NCI-H2171 (cell line): ENCODE data around the gene MICAL2.

Source experiments
- DNase-seq: peaks from one replicate; lab custom pipeline; 2025; lab: John Stamatoyannopoulos, UW

MICAL2 gene

DNA sequence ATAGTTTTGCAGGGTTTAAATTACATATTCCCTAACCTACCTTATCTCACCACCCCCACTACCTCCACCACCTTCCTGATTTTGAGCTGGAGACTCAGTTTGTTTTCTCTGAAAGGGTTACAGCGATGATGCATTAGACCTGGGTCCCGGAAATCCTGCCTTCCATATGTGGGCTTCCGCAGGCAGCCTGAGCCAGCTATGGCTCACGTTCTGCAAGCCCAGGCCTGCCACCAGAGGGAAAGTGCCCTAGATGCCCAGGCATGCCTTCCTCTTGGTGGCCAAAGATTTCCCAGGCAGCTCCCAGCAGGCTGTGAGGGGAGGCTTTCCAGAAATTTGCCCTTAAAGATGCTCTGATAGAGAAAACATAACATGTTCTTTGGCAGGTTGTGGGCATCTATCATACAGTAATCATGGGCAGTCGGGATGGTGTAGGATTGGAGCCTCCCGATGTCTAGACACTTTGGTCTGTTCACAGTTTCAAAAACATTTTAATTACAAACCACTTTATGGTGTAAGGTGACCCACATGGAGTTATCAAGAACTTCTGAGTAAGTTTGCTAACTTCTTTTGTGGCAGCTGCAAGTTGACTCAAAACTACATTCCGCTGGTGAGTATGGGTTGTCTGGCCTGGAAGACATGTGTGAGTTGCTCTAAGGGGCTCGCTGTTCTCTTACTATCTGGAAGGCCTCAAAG lies 79.3 kb downstream of the MICAL2 start:
- DNase-seq = peak; percentile 68

- no peak for DNase-seq
Measured at GRCh38 chr11:12190511-12190910, 80.1 kb downstream of the MICAL2 start.

DNA sequence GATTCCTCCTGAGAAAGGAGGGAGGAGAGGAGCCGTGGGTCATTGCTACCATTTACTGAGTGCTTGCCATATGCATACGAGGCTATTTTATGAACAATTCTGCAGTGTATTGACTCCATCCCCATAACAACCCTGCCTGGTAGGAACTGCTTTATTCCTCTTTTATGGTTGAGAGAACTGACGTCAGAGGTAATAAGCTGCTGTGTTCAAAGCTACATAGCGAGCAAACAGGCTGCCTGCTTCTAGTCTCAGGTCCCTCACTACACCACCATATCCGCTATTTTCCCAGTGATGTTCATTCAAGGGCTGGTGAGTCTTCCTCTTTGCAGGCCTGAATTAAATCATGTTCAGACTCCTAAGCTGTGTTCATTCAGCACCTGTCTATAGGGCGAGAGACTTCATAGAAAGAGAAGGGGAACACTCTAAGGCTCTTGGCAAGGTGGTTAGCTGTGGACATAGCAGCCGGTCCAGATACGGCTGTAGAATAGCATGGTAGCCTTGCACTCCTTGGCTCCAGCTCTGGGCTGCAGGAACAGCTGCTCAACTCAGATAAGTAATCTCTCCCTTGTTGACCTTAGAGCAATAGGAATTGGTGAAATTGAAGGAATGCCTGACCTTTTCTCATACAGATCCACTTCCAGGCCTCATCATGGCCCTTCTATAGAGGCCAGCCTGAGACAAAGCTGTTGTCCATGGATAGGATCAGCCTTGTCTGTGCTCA lies 82.6 kb downstream of the MICAL2 start:
- DNase-seq = no peak

DNA sequence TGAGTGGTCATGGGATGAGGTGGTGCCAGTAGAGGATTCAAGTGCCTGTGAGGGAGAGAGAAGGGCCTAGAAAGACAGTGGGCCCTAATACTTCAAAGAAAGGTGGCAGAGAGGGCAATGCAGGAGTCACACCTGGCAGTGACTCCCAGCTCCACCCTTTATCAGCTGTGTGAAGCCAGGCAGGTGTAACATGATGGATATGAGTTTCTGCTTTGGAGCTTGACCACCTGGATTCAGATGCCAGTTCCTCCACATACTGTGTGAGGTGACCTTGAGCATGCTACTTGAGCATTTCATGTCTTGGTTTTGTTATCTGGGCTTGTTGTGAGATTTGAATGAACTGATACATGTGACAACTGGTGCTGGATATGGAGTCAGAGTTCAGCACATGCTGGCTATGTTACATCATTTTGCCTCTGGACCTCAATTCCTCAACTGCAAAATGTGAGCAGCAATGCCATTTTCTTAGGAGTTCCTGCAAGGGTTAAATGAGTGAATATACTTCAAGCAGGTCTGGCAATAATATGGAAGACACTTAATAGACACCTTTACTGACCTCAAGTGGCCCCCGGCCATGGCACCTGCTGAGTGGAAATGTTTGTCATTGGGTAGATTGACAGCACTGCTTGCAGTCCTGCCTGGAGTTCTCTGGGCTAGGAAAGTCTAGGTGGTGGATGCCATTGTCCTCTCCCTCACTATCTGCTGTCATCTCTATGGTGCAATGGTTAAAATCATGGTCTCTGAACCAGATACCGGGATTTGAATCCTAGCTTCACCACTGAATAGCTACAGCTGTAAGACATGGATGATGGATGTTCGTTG lies 83.3 kb downstream of the MICAL2 start:
- no peak for DNase-seq

GRCh38 chr11:12195768-12196167 lies 85.4 kb downstream of the MICAL2 start:
- DNase-seq = no peak

- no peak for DNase-seq
Measured at GRCh38 chr11:12196308-12196707, 85.9 kb downstream of the MICAL2 start.

DNA sequence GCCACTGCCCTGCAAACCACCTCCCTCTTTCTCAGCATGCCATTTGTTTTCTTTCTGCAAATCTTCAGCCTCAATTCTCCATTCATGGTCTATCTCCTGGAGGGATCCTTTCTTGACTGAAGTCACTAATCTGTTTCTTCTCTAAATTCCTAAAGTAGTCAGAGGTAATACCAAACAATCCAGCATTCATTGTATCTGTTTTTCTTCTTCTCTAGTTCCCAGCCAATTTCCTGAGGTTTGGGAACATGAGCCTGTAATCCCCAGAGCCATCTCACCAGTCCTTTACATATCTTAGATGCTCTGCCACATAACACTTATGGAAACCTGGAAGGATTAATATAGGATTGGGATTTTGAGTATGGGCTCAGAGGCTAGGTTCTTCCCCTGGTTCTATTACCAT lies 86.5 kb downstream of the MICAL2 start:
- DNase-seq = no peak

DNA sequence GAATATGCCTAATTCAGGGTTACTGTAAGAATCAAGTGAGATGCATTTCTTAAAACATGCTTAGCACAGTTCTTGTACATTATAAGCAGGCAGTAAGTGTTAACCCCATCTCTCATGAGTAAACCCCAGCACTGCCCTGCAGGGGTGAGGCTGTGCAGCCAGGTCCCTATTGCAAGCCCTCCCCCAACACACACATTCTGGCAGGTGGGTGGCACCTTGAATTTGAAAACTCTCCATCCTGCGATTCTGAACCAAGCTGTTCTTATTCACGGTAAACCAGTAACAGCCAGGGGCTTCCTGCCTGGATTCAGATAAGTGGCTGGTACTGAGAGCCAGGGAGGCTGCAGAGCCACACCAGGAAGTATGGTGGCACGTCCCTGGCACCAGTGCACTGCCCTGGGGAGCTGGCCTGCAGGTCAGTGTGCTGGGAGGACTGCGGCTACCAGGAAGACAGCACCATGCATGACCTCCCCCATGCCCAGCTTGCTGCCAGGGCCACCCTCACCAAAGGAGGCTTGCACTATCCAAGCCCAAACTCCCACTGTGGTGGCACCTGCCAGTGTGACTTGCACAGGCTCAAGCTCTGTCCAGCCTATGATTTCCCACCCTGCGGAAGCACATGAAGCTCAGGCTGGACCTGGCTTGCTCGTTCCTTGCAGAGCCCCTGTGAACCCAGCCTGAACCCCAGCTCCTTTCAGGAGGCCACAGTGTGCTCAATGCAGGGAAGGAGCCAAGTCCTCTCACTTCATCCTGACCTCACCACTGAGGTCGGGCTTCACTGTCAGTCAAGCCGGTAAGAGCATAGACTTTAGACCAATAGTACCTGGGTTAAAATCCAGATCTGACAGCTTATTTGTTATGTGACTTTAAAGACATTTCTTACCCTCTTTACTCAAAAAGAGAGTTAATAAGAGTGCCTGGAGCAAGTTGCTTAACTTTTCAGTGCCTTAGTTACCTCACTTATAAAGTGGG lies 88.1 kb downstream of the MICAL2 start:
- DNase-seq = no peak

- no peak for DNase-seq
Measured at GRCh38 chr11:12199231-12199948, 89.0 kb downstream of the MICAL2 start.

DNA sequence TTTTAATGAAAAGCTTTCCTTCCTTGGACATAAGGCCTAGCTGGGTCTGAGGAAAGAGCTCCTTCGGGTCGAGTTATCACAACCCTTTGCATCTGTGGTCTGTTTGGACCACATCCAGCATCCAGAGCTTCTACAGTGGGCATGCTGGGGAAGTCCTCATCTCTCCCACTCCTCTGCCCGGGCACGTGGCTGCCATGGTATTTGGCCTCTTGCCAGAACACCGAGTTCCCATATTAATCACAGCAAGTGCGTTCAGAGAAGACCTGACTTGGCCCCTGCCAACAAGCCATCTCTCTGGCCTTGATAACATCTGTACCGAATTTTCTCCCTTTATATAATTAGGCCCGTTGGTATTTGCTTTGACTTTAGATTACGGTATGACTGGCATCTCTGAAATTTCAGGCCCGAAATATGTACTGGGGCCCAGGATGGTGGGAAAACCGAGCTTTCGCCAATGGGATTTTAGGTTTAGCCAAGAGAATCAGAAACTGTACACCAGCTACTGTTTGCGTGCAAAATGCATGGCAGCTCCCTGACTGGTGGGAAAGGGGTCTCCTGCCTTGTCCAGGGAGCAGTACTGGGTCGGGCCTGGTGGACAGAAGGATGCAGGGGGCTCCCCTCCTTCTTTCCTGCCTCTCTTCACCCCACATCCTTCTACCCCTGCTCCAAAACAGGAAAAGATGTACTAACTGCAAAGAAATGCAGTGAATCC lies 90.0 kb downstream of the MICAL2 start:
- DNase-seq = no peak

- no peak for DNase-seq
Measured at GRCh38 chr11:12200991-12201985, 90.9 kb downstream of the MICAL2 start.

GRCh38 chr11:12202661-12203310 lies 92.4 kb downstream of the MICAL2 start:
- DNase-seq = no peak

GRCh38 chr11:12204506-12204905 lies 94.1 kb downstream of the MICAL2 start:
- no peak for DNase-seq

- DNase-seq = no peak
Measured at GRCh38 chr11:12205330-12205729, 94.9 kb downstream of the MICAL2 start.

DNA sequence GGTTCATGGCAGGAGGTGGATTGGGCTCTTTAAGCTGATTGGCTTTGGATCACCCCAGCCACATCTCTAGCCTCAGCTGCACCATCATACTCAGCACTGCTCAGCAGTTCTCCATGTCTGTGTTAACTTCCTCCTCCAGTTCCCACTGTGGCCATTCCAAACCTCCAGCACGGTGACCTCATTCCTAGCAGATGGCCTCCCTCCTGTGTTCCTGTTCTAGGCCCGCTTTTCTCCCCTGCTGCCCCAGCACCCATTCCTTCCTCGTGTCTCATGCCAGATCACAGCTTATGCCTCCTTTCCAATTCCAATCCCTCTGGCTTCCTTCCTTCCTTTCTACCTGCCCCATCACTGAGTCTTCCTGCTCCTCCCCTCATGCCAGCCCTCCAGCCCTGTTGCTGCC lies 96.1 kb downstream of the MICAL2 start:
- DNase-seq = no peak

GRCh38 chr11:12207384-12208150 lies 97.2 kb downstream of the MICAL2 start:
- no peak for DNase-seq

- no peak for DNase-seq
Measured at GRCh38 chr11:12209096-12209495, 98.7 kb downstream of the MICAL2 start.

DNA sequence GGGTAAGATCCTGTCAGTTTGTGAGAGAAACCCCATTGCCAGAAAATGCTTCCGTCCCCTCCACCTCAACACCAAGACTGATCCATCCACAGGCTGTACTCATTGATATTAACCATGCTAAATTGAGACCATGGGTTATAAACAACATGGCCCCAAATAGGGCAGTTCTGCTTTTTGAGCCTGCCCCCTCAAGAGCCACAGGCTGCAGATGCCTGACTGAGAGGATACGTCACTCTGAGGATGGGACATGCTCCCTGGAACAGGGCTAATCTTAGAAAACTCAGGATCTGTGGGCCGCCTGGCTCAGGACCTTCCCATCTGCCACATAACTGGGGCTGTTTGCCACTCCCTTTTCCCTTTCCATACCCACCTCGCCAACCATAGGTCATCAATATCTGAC lies 99.8 kb downstream of the MICAL2 start:
- DNase-seq = no peak
